HG03565 (cell line): ENCODE results near the gene PLA2G12A.
"Not testable (repeated sequence)": the region's sequence is repeated elsewhere in the genome, so short reads cannot be mapped to it uniquely, and the experiment has no call there.

Source experiments
- ATAC-seq: cut with Tn5 transposase; IDR thresholded peaks from one replicate; pipeline ENCODE4 v1.9.1; 2021; ENCODE audit warnings: mild to moderate bottlenecking, moderate library complexity; ENCODE audit not compliant: unreplicated experiment

The PLA2G12A gene

GRCh38 chr4:109682875-109683274 lies 47.0 kb downstream of the PLA2G12A start:
- no peak for ATAC-seq

GRCh38 chr4:109678925-109679324 lies 50.9 kb downstream of the PLA2G12A start:
- ATAC-seq: not testable (repeated sequence)

DNA sequence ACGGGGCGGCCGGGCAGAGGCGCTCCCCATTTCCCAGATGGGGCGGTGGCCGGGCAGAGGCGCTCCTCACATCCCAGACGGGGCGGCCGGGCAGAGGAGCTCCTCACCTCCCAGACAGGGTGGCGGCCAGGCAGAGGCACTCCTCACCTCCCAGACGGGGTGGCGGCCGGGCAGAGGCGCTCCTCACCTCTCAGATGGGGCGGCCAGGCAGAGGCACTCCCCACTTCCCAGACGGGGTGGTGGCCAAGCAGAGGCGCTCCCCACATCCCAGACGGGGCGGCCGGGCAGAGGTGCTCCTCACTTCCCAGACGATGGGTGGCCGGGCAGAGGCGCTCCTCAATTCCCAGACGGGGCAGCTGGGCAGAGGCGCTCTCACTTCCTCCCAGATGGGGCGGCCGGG lies 51.4 kb downstream of the PLA2G12A start:
- ATAC-seq: not testable (repeated sequence)

- ATAC-seq: no peak
Measured at GRCh38 chr4:109676886-109677285, 53.0 kb downstream of the PLA2G12A start.

DNA sequence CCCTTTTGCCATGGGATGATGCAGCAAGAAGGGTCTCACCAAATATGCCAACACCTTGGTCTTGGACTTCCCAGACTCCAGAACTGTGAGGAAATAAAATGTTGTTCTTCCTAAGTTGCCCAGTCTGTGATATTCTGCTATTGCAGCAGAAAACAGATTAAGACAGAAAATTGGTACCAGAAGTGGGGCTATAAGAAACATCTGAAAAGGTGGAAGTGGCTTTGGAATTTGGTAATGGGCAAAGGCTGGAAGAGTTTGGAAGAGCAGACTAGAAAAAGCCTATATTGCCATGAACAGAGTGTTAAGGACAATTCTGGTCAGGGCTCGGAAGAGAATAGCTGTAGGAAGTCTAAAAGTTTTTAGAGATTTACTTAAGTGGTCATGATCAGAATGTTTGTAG lies 54.0 kb downstream of the PLA2G12A start:
- ATAC-seq: no peak

DNA sequence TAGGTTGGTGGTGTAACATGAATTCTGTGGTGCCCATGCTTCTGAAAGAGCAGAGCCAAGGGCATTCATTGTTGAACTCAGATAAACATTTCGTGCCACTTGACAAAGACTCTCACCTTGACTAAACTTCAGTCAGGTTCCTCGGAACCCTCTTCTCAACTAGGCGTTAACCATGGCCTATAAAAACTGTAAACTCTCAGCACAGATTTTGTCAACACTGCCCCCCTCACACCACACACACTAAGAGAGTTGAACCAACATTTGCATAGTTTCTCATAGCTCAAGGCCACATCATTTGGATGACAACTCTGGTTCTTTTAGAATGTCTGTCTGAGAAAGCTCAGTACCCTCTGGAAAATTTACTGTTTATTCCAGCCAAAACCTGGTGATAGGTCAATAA lies 54.7 kb downstream of the PLA2G12A start:
- no peak for ATAC-seq

- ATAC-seq: no peak
Measured at GRCh38 chr4:109673303-109673702, 56.6 kb downstream of the PLA2G12A start.

DNA sequence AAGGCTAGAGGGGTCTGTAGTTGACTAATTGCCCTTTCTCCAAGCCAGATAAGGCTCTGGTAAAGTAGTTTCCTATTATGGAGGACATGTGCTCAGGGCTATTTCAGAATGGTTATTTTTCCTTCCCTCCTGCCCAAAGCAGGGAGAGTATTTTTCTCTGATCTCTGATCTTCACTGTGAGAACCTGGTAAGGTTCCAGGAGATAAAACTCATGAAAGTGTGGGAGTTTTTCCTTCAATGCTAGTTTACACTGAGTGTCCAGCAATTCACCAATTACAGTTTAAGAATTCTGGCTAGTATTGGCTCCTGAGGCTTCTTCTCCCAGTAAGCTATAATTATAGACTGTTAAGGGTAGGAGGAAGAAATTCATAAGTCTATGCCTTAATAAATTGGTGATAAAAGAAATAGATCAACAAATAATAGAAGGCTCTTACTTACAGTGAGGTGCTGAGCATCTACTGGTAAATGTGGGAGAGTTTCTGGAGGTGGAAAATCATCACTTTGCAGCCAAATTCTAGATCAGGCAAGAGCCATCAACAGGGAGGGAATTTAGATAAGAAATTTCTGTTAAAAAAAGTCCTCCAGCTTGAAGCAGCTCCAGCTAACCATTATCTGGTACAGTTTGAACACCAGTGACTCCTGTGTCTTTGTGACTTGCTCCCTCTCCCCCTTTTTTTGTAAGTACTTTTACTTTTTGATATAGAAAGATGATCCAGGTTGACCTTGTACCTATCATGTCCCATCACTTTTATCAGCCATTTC lies 57.5 kb downstream of the PLA2G12A start:
- ATAC-seq: no peak

- no peak for ATAC-seq
Measured at GRCh38 chr4:109671350-109671749, 58.5 kb downstream of the PLA2G12A start.

DNA sequence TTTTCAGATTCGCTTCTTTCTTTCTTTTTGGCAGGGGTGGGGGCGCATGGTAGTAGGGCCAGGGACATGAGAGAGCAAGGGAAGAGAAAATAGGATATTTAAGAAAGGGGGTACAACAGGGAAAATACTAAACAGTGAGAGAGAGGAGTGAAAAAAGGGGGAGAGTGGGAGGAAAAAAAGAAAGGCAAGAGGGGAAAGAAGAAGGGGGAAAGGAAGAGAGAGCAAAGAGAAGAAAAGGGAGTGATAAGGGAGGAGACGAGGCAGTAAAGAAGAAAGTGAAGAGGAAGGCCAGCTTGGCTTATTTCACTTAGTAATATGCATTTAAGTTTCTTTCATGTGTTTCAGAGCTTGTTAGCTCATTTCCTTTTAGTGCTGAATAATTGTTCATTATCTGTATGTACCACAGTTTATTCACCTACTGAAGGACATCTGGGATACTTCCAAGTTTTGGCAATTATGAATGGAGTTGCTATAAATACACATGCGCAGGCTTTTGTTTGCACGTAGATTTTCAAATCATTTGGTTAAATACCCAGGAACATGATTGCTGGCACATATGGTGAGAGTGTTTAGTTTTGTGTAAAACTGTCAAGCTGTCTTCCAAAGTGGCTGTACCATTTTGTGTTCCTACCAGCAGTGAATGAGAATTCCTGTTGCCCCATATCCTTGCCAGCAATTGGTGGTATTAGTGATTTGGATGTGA lies 63.9 kb downstream of the PLA2G12A start:
- ATAC-seq: no peak

- ATAC-seq: no peak
Measured at GRCh38 chr4:109662771-109663170, 67.1 kb downstream of the PLA2G12A start.

- ATAC-seq: no peak
Measured at GRCh38 chr4:109662116-109662515, 67.8 kb downstream of the PLA2G12A start.
